Measurements from ENCODE around the gene MOXD1.

GRCh38 chr6:132270726-132271402, 130.4 kb downstream of the MOXD1 start:
- TF ChIP-seq, protein P1, sequence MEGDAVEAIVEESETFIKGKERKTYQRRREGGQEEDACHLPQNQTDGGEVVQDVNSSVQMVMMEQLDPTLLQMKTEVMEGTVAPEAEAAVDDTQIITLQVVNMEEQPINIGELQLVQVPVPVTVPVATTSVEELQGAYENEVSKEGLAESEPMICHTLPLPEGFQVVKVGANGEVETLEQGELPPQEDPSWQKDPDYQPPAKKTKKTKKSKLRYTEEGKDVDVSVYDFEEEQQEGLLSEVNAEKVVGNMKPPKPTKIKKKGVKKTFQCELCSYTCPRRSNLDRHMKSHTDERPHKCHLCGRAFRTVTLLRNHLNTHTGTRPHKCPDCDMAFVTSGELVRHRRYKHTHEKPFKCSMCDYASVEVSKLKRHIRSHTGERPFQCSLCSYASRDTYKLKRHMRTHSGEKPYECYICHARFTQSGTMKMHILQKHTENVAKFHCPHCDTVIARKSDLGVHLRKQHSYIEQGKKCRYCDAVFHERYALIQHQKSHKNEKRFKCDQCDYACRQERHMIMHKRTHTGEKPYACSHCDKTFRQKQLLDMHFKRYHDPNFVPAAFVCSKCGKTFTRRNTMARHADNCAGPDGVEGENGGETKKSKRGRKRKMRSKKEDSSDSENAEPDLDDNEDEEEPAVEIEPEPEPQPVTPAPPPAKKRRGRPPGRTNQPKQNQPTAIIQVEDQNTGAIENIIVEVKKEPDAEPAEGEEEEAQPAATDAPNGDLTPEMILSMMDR (IDR thresholded peaks at IDR 0.05) = no peak
- no peak for TF ChIP-seq POLR2A (IDR thresholded peaks at IDR 0.05)
